ENCODE data around the gene NEU1.

GRCh38 chr6:31851485-31851832 lies 11.2 kb downstream of the NEU1 start:
- no peak for TF ChIP-seq CTCF (IDR thresholded peaks at IDR 0.05; ENCODE audit: low read depth, low read length, missing input control)
- TF ChIP-seq SP1 (IDR thresholded peaks at IDR 0.05) = peak; percentile 9
- no peak for TF ChIP-seq YY1 (IDR thresholded peaks at IDR 0.05)
- no peak for TF ChIP-seq RAD21 (IDR thresholded peaks at IDR 0.05)
